WTC11 (cell line): ENCODE measurements around the gene PTPRG.

ENCODE experiments used
- MYBL2 ChIP-seq: sonication (generic); formaldehyde crosslinking; IDR thresholded peaks from 2 replicates; pipeline ENCODE4 v1.8.1; 2023; ENCODE audit warnings: mild to moderate bottlenecking, moderate library complexity, missing genetic modification reagents
- TCF7 ChIP-seq: sonication (generic); formaldehyde crosslinking; IDR thresholded peaks from 2 replicates; pipeline ENCODE4 v1.8.0; 2022; ENCODE audit warnings: mild to moderate bottlenecking, low read depth, missing genetic modification reagents, moderate library complexity
- TEAD1 ChIP-seq: sonication (generic); formaldehyde crosslinking; IDR thresholded peaks from 2 replicates; pipeline ENCODE4 v1.8.0; 2022; ENCODE audit warnings: mild to moderate bottlenecking, missing genetic modification reagents

- TF ChIP-seq TCF7 = no peak
- TF ChIP-seq TEAD1 (CRISPR knock-in tag) = no peak
- no peak for TF ChIP-seq MYBL2 (CRISPR knock-in tag)
Observed at GRCh38 chr3:62238431-62238830, 677.1 kb downstream of the PTPRG start.
